Liver (tissue), 9 donors: ENCODE data around the gene MTF1. TPM values are rescaled to one million over a fixed set of nuclear protein-coding genes. Genes with fewer than 3 reads are reported as not detected.

Experiments
- DNase-seq: peaks from one replicate; pipeline ENCODE4 v3.0.0-alpha.2; 2017; ENCODE audit warnings: low spot score
- H3K27ac ChIP-seq, 2 donors: one replicate each; pipeline ENCODE4 v1.7.0; 2013; ENCODE audit warnings: inconsistent platforms in 2 of 2, low read length in 2 of 2, control low read depth in 1 of 2, low read depth in 1 of 2, mild to moderate bottlenecking in 1 of 2
- H3K27me3 ChIP-seq, 4 donors: one replicate each; pipeline versions ENCODE4 v1.6.1 to v1.7.0; 2013; ENCODE audit warnings: low read length in 3 of 4, inconsistent platforms in 1 of 4, mild to moderate bottlenecking in 1 of 4, moderate library complexity in 1 of 4; ENCODE audit not compliant: control insufficient read depth in 4 of 4, insufficient read depth in 4 of 4
- H3K36me3 ChIP-seq, 4 donors: one replicate each; pipeline versions ENCODE4 v1.6.1 to v1.7.0; 2013; ENCODE audit warnings: low read length in 3 of 4, mild to moderate bottlenecking in 3 of 4, low read depth in 1 of 4, moderate library complexity in 1 of 4; ENCODE audit not compliant: control insufficient read depth in 4 of 4, insufficient read depth in 3 of 4
- H3K4me1 ChIP-seq, 4 donors: one replicate each; pipeline versions ENCODE4 v1.6.1 to v1.7.0; 2013; ENCODE audit warnings: low read length in 3 of 4, mild to moderate bottlenecking in 3 of 4, moderate library complexity in 1 of 4; ENCODE audit not compliant: control insufficient read depth in 4 of 4, insufficient read depth in 4 of 4
- H3K4me3 ChIP-seq, 3 donors: one replicate each; pipeline versions ENCODE4 v1.6.1 to v1.7.0; 2013; ENCODE audit warnings: low read length in 3 of 3, control low read depth in 1 of 3, low read depth in 1 of 3, mild to moderate bottlenecking in 1 of 3
- H3K9ac ChIP-seq, 2 donors: one replicate each; pipeline ENCODE4 v1.7.0; 2013; ENCODE audit warnings: low read length in 2 of 2, mild to moderate bottlenecking in 2 of 2, moderate library complexity in 2 of 2, control low read depth in 1 of 2, low read depth in 1 of 2
- H3K9me3 ChIP-seq, 4 donors: one replicate each; pipeline versions ENCODE4 v1.6.1 to v1.7.0; 2013; ENCODE audit warnings: low read length in 3 of 4; ENCODE audit not compliant: control insufficient read depth in 4 of 4
- EGR1 ChIP-seq, 2 donors: IDR thresholded peaks; 2 replicates each; pipeline ENCODE4 v1.6.1; 2016 to 2018; ENCODE audit warnings: antibody characterized with exemption in 2 of 2, low read depth in 2 of 2
- FOXA1 ChIP-seq: IDR thresholded peaks from 2 replicates; pipeline ENCODE4 v1.6.1; 2016; ENCODE audit warnings: antibody characterized with exemption
- FOXA2 ChIP-seq: IDR thresholded peaks from 2 replicates; pipeline ENCODE4 v1.6.1; 2016; ENCODE audit warnings: antibody characterized with exemption
- GABPA ChIP-seq, 2 donors: IDR thresholded peaks in 1 of 2; conservative IDR thresholded peaks in 1 of 2; 2 replicates each; pipeline ENCODE4 v1.6.1; 2016; ENCODE audit warnings: antibody characterized with exemption in 2 of 2, mild to moderate bottlenecking in 1 of 2, moderate library complexity in 1 of 2
- HNF4A ChIP-seq, 2 donors: conservative IDR thresholded peaks; 2 replicates each; pipeline ENCODE4 v1.6.1; 2016; ENCODE audit warnings: antibody characterized with exemption in 2 of 2, mild to moderate bottlenecking in 2 of 2
- HNF4G ChIP-seq: IDR thresholded peaks from 2 replicates; pipeline ENCODE4 v1.6.1; 2016; ENCODE audit warnings: antibody characterized with exemption
- JUND ChIP-seq, 2 donors: IDR thresholded peaks; 2 replicates each; pipeline ENCODE4 v1.6.1; 2016; ENCODE audit warnings: antibody characterized with exemption in 2 of 2
- NR2F2 ChIP-seq: IDR thresholded peaks from 2 replicates; pipeline ENCODE4 v1.6.1; 2016; ENCODE audit warnings: antibody characterized with exemption
- RAD21 ChIP-seq, 2 donors: IDR thresholded peaks; 2 replicates each; pipeline ENCODE4 v1.6.1; 2016; ENCODE audit warnings: antibody characterized with exemption in 2 of 2, mild to moderate bottlenecking in 2 of 2
- RXRA ChIP-seq, 2 donors: IDR thresholded peaks; 2 replicates each; pipeline ENCODE4 v1.6.1; 2017 to 2018; ENCODE audit warnings: antibody characterized with exemption in 2 of 2, mild to moderate bottlenecking in 1 of 2
- SP1 ChIP-seq: IDR thresholded peaks from 2 replicates; pipeline ENCODE4 v1.6.1; 2018; ENCODE audit warnings: antibody characterized with exemption, mild to moderate bottlenecking
- TAF1 ChIP-seq: conservative IDR thresholded peaks from 2 replicates; pipeline ENCODE4 v1.6.1; 2016; ENCODE audit warnings: antibody characterized with exemption, mild to moderate bottlenecking
- YY1 ChIP-seq: IDR thresholded peaks from 2 replicates; pipeline ENCODE4 v1.6.1; 2016; ENCODE audit warnings: antibody characterized with exemption, mild to moderate bottlenecking
- WGBS: extraction: QIAGEN DNeasy Blood & Tissue Kit; methylation state at CpG from one replicate; pipeline ENCODE4 v1.1.7; 2013; 5-methylcytosine and 5-hydroxymethylcytosine counted together
- polyA plus RNA-seq, 2 donors: library from polyadenylated mRNA; stranded (reverse) in 1 of 2; unstranded in 1 of 2; fragments of 200-250 nt in 1 of 2; fragments of >200 nt in 1 of 2; fragmentation: Nextera tagmentation in 1 of 2; extraction: Ambion mirVana in 1 of 2; gene quantifications; one replicate each; pipeline versions ENCODE4 v1.2.1 to v1.2.3, GENCODE V29; 2013 to 2015
- total RNA-seq, 2 donors: library from RNA; depleted of rRNA; stranded (reverse); fragments of >200 nt; gene quantifications; one replicate each; pipeline ENCODE4 v1.2.3, GENCODE V29; 2014
- TF ChIP-seq, protein P1 (sequence below): IDR thresholded peaks from 2 replicates; pipeline ENCODE4 v1.6.1; 2016; ENCODE audit warnings: antibody characterized with exemption, mild to moderate bottlenecking
- TF ChIP-seq, protein P2 (sequence below): IDR thresholded peaks from 2 replicates; pipeline ENCODE4 v1.6.1; 2016; ENCODE audit warnings: antibody characterized with exemption
- TF ChIP-seq, protein P3 (sequence below): IDR thresholded peaks from 2 replicates; pipeline ENCODE4 v1.6.1; 2016; ENCODE audit warnings: antibody characterized with exemption
- TF ChIP-seq, protein P4 (sequence below): fragments of 150-350 bp; IDR thresholded peaks from 2 replicates; pipeline ENCODE4 v1.5.1; 2017; ENCODE audit warnings: improper control_type of control experiment, low read depth, low read length; ENCODE audit not compliant: missing input control
- TF ChIP-seq, protein P5 (sequence below): IDR thresholded peaks from 2 replicates; pipeline ENCODE4 v1.6.1; 2016; ENCODE audit warnings: antibody characterized with exemption
- donor health status: healthy.
- donor health status: healthy.
- donor health status: healthy.
- donor health status: healthy.
- donor health status: healthy.

The MTF1 gene
- total and polyA plus RNA-seq, 4 donors = 2.3 to 3.3 (median 3.0) TPM

DNA sequence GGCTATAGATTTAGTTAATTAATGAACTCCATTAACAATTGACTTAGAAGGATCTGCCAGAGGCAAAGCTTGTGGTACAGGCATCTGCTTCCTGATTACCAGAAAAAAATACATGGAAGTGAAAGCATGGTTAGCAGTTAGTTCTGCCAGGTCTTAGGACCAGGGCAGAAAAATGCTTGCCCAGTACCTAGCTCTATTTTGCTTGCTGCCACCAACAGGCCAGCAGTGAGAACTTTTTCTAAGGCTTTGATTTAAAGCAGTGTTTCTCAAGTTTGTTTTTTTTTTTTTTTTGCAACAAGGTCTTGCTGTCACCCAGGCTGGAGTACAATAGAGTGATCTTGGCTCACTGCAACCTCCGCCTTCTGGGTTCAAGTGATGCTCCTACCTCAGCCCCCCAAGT, 16.4 kb upstream of the MTF1 start:
- Histone ChIP-seq H3K9ac (no peak overlapping the region), H3K4me3 (no peak overlapping the region), H3K27ac (no peak overlapping the region), H3K9me3 (no peaks in the 10 kb centered on the region), H3K36me3 (peaks cover 18 to 62% (median 58%) of the 10 kb centered on the region in 4 donors), H3K27me3 (no peaks in the 10 kb centered on the region), H3K4me1 (no peaks in the 10 kb centered on the region)
- no peak for DNase-seq
- TF ChIP-seq FOXA2 (no peak), YY1 (no peak), FOXA1 (no peak), RXRA (IDR thresholded peaks at IDR 0.05) (no peak), TAF1 (no peak), HNF4A (conservative IDR thresholded peaks at IDR 0.05) (no peak), SP1 (no peak), HNF4G (no peak), GABPA (IDR thresholded peaks at IDR 0.05 in 1 of 2, conservative IDR thresholded peaks at IDR 0.05 in 1 of 2) (no peak), RAD21 (IDR thresholded peaks at IDR 0.05) (no peak), JUND (IDR thresholded peaks at IDR 0.05) (no peak), NR2F2 (no peak), EGR1 (IDR thresholded peaks at IDR 0.05; ENCODE audit: low read depth in 2 of 2) (no peak)
- TF ChIP-seq, protein P1, sequence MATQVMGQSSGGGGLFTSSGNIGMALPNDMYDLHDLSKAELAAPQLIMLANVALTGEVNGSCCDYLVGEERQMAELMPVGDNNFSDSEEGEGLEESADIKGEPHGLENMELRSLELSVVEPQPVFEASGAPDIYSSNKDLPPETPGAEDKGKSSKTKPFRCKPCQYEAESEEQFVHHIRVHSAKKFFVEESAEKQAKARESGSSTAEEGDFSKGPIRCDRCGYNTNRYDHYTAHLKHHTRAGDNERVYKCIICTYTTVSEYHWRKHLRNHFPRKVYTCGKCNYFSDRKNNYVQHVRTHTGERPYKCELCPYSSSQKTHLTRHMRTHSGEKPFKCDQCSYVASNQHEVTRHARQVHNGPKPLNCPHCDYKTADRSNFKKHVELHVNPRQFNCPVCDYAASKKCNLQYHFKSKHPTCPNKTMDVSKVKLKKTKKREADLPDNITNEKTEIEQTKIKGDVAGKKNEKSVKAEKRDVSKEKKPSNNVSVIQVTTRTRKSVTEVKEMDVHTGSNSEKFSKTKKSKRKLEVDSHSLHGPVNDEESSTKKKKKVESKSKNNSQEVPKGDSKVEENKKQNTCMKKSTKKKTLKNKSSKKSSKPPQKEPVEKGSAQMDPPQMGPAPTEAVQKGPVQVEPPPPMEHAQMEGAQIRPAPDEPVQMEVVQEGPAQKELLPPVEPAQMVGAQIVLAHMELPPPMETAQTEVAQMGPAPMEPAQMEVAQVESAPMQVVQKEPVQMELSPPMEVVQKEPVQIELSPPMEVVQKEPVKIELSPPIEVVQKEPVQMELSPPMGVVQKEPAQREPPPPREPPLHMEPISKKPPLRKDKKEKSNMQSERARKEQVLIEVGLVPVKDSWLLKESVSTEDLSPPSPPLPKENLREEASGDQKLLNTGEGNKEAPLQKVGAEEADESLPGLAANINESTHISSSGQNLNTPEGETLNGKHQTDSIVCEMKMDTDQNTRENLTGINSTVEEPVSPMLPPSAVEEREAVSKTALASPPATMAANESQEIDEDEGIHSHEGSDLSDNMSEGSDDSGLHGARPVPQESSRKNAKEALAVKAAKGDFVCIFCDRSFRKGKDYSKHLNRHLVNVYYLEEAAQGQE = no peak
- TF ChIP-seq, protein P2, sequence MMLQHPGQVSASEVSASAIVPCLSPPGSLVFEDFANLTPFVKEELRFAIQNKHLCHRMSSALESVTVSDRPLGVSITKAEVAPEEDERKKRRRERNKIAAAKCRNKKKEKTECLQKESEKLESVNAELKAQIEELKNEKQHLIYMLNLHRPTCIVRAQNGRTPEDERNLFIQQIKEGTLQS = no peak
- TF ChIP-seq, protein P3, sequence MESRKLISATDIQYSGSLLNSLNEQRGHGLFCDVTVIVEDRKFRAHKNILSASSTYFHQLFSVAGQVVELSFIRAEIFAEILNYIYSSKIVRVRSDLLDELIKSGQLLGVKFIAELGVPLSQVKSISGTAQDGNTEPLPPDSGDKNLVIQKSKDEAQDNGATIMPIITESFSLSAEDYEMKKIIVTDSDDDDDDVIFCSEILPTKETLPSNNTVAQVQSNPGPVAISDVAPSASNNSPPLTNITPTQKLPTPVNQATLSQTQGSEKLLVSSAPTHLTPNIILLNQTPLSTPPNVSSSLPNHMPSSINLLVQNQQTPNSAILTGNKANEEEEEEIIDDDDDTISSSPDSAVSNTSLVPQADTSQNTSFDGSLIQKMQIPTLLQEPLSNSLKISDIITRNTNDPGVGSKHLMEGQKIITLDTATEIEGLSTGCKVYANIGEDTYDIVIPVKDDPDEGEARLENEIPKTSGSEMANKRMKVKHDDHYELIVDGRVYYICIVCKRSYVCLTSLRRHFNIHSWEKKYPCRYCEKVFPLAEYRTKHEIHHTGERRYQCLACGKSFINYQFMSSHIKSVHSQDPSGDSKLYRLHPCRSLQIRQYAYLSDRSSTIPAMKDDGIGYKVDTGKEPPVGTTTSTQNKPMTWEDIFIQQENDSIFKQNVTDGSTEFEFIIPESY = no peak
- TF ChIP-seq, protein P4, sequence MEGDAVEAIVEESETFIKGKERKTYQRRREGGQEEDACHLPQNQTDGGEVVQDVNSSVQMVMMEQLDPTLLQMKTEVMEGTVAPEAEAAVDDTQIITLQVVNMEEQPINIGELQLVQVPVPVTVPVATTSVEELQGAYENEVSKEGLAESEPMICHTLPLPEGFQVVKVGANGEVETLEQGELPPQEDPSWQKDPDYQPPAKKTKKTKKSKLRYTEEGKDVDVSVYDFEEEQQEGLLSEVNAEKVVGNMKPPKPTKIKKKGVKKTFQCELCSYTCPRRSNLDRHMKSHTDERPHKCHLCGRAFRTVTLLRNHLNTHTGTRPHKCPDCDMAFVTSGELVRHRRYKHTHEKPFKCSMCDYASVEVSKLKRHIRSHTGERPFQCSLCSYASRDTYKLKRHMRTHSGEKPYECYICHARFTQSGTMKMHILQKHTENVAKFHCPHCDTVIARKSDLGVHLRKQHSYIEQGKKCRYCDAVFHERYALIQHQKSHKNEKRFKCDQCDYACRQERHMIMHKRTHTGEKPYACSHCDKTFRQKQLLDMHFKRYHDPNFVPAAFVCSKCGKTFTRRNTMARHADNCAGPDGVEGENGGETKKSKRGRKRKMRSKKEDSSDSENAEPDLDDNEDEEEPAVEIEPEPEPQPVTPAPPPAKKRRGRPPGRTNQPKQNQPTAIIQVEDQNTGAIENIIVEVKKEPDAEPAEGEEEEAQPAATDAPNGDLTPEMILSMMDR = no peak
- TF ChIP-seq, protein P5, sequence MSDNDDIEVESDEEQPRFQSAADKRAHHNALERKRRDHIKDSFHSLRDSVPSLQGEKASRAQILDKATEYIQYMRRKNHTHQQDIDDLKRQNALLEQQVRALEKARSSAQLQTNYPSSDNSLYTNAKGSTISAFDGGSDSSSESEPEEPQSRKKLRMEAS = no peak
- WGBS = 98% methylated on average over 1 of the region's 1 CpG
